HFF-Myc (cell line): ENCODE data around the gene NR4A2.

Experiments used
- DNase-seq: peaks from one replicate; pipeline ENCODE4 v3.0.0-alpha.2; 2011; ENCODE audit warnings: low read depth; ENCODE audit errors: extremely low read depth
- H3K4me3 ChIP-seq: replicated peaks from 2 replicates; pipeline ENCODE4 v1.5.1; 2011; ENCODE audit warnings: low read depth, mild to moderate bottlenecking, control low read depth, low read length
- TF ChIP-seq, protein P1 (sequence below): IDR thresholded peaks from 2 replicates; pipeline ENCODE4 v1.5.1; 2012; ENCODE audit warnings: mild to moderate bottlenecking, low read depth, low read length, control low read depth; ENCODE audit errors: missing control alignments

The NR4A2 gene

DNA sequence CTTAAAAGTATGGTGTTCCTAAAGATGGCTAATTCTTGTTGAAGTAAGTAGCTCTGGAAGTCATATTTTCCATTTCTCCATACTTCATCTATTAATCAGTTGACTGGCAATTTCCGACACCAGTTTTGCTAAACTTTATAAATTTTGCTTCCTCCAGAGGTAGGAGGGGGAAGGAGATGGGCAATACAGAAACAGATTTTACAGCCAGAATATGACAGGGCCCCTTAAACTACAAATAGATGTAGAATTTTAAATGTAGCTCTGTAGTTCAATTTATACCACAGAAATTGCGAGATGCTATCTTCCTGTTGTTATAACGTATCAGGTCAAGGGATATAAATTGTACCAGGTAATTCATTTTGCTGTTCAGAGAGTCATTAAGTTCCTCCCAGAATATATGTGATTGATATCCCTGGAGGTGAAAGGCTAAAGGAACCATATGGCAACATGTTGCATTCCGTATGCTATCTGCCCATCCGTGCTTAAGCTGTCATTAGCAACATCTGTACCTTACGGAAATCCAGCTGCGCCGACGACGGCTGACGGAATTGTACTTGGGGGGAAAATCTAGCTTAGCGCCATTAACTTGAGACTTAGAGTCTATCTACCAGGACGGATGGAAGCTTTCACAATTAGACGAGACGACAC lies 8.4 kb upstream of the NR4A2 start:
- TF ChIP-seq, protein P1, sequence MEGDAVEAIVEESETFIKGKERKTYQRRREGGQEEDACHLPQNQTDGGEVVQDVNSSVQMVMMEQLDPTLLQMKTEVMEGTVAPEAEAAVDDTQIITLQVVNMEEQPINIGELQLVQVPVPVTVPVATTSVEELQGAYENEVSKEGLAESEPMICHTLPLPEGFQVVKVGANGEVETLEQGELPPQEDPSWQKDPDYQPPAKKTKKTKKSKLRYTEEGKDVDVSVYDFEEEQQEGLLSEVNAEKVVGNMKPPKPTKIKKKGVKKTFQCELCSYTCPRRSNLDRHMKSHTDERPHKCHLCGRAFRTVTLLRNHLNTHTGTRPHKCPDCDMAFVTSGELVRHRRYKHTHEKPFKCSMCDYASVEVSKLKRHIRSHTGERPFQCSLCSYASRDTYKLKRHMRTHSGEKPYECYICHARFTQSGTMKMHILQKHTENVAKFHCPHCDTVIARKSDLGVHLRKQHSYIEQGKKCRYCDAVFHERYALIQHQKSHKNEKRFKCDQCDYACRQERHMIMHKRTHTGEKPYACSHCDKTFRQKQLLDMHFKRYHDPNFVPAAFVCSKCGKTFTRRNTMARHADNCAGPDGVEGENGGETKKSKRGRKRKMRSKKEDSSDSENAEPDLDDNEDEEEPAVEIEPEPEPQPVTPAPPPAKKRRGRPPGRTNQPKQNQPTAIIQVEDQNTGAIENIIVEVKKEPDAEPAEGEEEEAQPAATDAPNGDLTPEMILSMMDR = no peak
- H3K4me3 ChIP-seq = peak overlapping the region; percentile 73
- DNase-seq = no peak

DNA sequence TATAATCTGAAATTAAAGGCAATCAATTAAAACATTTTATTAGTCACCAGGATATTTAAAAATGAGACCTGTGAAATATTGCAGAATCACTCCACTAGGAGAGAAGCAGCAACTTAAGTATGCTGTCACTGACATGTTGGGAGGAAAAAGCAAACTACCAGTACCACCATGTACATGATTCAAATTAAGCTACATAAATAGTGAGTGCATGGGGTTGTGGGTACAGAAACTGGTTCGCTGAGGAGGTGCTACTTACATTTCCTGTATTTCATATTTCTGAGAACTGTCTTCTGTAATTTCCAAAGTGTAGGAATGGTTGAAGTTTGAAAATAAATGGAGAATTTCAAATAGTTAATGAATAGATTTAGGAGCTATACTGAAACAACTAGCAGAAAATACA lies 7.9 kb upstream of the NR4A2 start:
- no peak overlapping the region for H3K4me3 ChIP-seq
- DNase-seq = no peak
- TF ChIP-seq, protein P1 = no peak

GRCh38 chr2:156339865-156340264 lies 7.3 kb upstream of the NR4A2 start:
- no peak overlapping the region for H3K4me3 ChIP-seq
- no peak for DNase-seq
- TF ChIP-seq, protein P1 = no peak

GRCh38 chr2:156339110-156339847 lies 6.8 kb upstream of the NR4A2 start:
- no peak for DNase-seq
- TF ChIP-seq, protein P1 = no peak

GRCh38 chr2:156338578-156338977 lies 6.1 kb upstream of the NR4A2 start:
- TF ChIP-seq, protein P1 = no peak
- no peak for DNase-seq
- no peak overlapping the region for H3K4me3 ChIP-seq

More at GRCh38 chr2:156339110-156339847, 6.8 kb upstream of the NR4A2 start:
- H3K4me3 ChIP-seq = no peak overlapping the region

- no peak for DNase-seq
- TF ChIP-seq, protein P1 = no peak
- H3K4me3 ChIP-seq = peak overlapping the region; percentile 75
Measured at GRCh38 chr2:156334496-156335478, 2.3 kb upstream of the NR4A2 start.
